ENCODE data around the gene IQCH. TPM values are rescaled to one million over a fixed set of nuclear protein-coding genes. Genes with fewer than 3 reads are reported as not detected.
"Not testable (repeated sequence)": the region's sequence is repeated elsewhere in the genome, so short reads cannot be mapped to it uniquely, and the experiment has no call there.

IQCH gene
- total RNA-seq, 1 experiment from 2014 or later, result 2.1 TPM

- ChIA-PET CTCF (no interaction called here), POLR2A (ENCODE audit: unreplicated experiment) (no interaction called here)
- intact Hi-C loops (cut with micrococcal nuclease), result loop anchor here (5.0 to 10.0 kb wide), 2 partner anchors 180 to 298 kb away; partner anchors contain the start of gene SMAD3
- Histone ChIP-seq H3K4me1 (ENCODE audit: insufficient read depth, low read length) (peaks cover 15% of the 10 kb centered on the region; the same call in 1 of the 2 replicates), H3K79me2 (ENCODE audit: low read length) (peaks cover 93% of the 10 kb centered on the region), H3K27ac (ENCODE audit: low read length) (no peak overlapping the region), H3K9me3 (ENCODE audit: low read length) (no peaks in the 10 kb centered on the region), H3K9ac (ENCODE audit: low read length) (no peak overlapping the region), H3K9me2 (replicated peaks; ENCODE audit: low read length) (no peaks in the 10 kb centered on the region), H3F3A (ENCODE audit: low read length, unreplicated experiment) (no peaks in the 10 kb centered on the region), H3K4me3 (ENCODE audit: low read length) (no peak overlapping the region), H2AFZ (ENCODE audit: low read length) (no peak overlapping the region), H3K4me2 (ENCODE audit: low read length) (no peak overlapping the region), H3K27me3 (ENCODE audit: low read length) (no peaks in the 10 kb centered on the region), H4K20me1 (ENCODE audit: low read length) (0 out of 2 replicates have a peak, but pooled peaks cover 3% of the 10 kb centered on the region), H3K36me3 (ENCODE audit: low read depth, low read length) (peaks cover 8% of the 10 kb centered on the region)
- no TSS peak for BruUV-seq (replicated peaks)
- no peak for TF ChIP-seq EZH2 (IDR thresholded peaks at IDR 0.05; ENCODE audit: low read length, unreplicated experiment)
- TF ChIP-seq, protein P1, sequence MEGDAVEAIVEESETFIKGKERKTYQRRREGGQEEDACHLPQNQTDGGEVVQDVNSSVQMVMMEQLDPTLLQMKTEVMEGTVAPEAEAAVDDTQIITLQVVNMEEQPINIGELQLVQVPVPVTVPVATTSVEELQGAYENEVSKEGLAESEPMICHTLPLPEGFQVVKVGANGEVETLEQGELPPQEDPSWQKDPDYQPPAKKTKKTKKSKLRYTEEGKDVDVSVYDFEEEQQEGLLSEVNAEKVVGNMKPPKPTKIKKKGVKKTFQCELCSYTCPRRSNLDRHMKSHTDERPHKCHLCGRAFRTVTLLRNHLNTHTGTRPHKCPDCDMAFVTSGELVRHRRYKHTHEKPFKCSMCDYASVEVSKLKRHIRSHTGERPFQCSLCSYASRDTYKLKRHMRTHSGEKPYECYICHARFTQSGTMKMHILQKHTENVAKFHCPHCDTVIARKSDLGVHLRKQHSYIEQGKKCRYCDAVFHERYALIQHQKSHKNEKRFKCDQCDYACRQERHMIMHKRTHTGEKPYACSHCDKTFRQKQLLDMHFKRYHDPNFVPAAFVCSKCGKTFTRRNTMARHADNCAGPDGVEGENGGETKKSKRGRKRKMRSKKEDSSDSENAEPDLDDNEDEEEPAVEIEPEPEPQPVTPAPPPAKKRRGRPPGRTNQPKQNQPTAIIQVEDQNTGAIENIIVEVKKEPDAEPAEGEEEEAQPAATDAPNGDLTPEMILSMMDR (conservative IDR thresholded peaks at IDR 0.05; ENCODE audit: low read depth, low read length), result no peak
- TF ChIP-seq EZH2phosphoT487 (IDR thresholded peaks at IDR 0.05; ENCODE audit: borderline replicate concordance, low read length), result no peak
- no peak for DNase-seq
- no peak for ATAC-seq
Observed at GRCh38 chr15:67244971-67245478, 9.6 kb upstream of the IQCH start.

- CTCF ChIA-PET, result not testable (repeated sequence)
- intact Hi-C loops (cut with micrococcal nuclease), result loop anchor here (10.0 kb wide), 1 partner anchor 182 kb away; the partner anchor contains the start of gene SMAD3
Observed at GRCh38 chr15:67246606-67247005, 8.0 kb upstream of the IQCH start.

DNA sequence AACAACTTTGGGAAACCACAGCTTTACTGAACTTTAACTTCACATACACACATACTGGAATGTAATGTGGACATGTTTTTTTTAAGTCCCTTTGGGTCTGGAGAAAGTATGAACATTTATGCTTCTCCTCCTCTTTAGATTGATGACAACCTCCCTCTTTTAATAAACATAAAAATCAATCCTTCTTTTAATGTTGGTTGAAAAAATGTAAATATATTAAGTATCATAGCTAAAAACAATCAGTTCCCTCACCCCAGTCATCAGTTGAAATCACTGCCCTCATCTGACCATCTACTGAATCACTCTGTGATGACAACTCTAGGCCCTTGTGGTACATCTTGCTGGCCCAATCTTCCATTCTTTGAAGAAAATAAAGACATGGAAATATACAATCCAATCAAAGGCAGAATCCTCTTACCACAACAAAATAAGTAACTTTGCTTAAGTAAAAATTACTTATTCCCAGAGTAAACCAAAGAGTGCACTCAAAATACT lies 6.5 kb upstream of the IQCH start:
- H3K4me3 ChIP-seq (ENCODE audit: low read length), result no peak overlapping the region
- no peak overlapping the region for H3K27ac ChIP-seq (ENCODE audit: low read length)
- no peaks in the 10 kb centered on the region for H3K27me3 ChIP-seq (ENCODE audit: low read length)
- ChIA-PET POLR2A (ENCODE audit: unreplicated experiment) (no interaction called here), CTCF (no interaction called here)
- BruUV-seq (replicated peaks), result no TSS peak
- H4K20me1 ChIP-seq (ENCODE audit: low read length), result no peaks in the 10 kb centered on the region
- peaks cover 95% of the 10 kb centered on the region for H3K79me2 ChIP-seq (ENCODE audit: low read length)
- ATAC-seq, result no peak
- H3K9ac ChIP-seq (ENCODE audit: low read length), result no peak overlapping the region
- no peak overlapping the region for H2AFZ ChIP-seq (ENCODE audit: low read length)
- TF ChIP-seq EZH2 (IDR thresholded peaks at IDR 0.05; ENCODE audit: low read length, unreplicated experiment), result no peak
- TF ChIP-seq, protein P1 (conservative IDR thresholded peaks at IDR 0.05; ENCODE audit: low read depth, low read length), result no peak
- TF ChIP-seq EZH2phosphoT487 (IDR thresholded peaks at IDR 0.05; ENCODE audit: borderline replicate concordance, low read length), result no peak
- H3K9me2 ChIP-seq (replicated peaks; ENCODE audit: low read length), result no peaks in the 10 kb centered on the region
- no peaks in the 10 kb centered on the region for H3F3A ChIP-seq (ENCODE audit: low read length, unreplicated experiment)
- no peaks in the 10 kb centered on the region for H3K9me3 ChIP-seq (ENCODE audit: low read length)
- H3K36me3 ChIP-seq (ENCODE audit: low read depth, low read length), result peaks cover 8% of the 10 kb centered on the region
- DNase-seq, result no peak
- no peak overlapping the region for H3K4me2 ChIP-seq (ENCODE audit: low read length)
- intact Hi-C loops (cut with micrococcal nuclease), result loop anchor here (10.0 kb wide), 1 partner anchor 183 kb away; the partner anchor contains the start of gene SMAD3
- H3K4me1 ChIP-seq (ENCODE audit: insufficient read depth, low read length), result peaks cover 10% of the 10 kb centered on the region; the same call in 1 of the 2 replicates

More at GRCh38 chr15:67246606-67247005, 8.0 kb upstream of the IQCH start:
- H3K4me2 ChIP-seq (ENCODE audit: low read length); DNase-seq; H3K27me3 ChIP-seq (ENCODE audit: low read length); H4K20me1 ChIP-seq (ENCODE audit: low read length); H3K9me2 ChIP-seq (replicated peaks; ENCODE audit: low read length); H3K4me3 ChIP-seq (ENCODE audit: low read length); POLR2A ChIA-PET (ENCODE audit: unreplicated experiment); H3K27ac ChIP-seq (ENCODE audit: low read length); H2AFZ ChIP-seq (ENCODE audit: low read length); BruUV-seq (replicated peaks); H3K4me1 ChIP-seq (ENCODE audit: insufficient read depth, low read length); ATAC-seq; H3K9me3 ChIP-seq (ENCODE audit: low read length); H3K36me3 ChIP-seq (ENCODE audit: low read depth, low read length); H3F3A ChIP-seq (ENCODE audit: low read length, unreplicated experiment); H3K9ac ChIP-seq (ENCODE audit: low read length): not testable (repeated sequence)
- H3K79me2 ChIP-seq (ENCODE audit: low read length), result peaks cover 92% of the 10 kb centered on the region

All from PC-3 (cell line).